ENCODE measurements around the gene MITF.

DNA sequence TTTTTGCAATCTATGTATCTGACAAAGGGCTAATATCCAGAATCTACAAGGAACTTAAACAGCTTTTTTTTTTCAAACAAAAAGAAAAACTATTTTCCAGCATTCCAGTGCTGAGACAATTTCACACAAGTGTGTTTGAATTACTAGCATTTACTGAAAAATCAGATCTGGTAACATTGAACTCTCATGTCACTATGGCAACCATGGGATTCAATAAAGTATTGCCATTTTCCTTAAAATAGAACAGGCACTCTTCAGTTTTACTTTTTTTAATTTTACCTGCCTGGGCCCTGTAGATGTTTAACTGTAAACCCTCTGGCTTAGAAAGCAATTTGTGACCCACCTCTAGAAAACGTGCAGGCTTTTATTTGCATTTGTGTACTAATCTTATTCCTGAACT lies 105.4 kb downstream of the MITF start:
- TF ChIP-seq, protein P1, sequence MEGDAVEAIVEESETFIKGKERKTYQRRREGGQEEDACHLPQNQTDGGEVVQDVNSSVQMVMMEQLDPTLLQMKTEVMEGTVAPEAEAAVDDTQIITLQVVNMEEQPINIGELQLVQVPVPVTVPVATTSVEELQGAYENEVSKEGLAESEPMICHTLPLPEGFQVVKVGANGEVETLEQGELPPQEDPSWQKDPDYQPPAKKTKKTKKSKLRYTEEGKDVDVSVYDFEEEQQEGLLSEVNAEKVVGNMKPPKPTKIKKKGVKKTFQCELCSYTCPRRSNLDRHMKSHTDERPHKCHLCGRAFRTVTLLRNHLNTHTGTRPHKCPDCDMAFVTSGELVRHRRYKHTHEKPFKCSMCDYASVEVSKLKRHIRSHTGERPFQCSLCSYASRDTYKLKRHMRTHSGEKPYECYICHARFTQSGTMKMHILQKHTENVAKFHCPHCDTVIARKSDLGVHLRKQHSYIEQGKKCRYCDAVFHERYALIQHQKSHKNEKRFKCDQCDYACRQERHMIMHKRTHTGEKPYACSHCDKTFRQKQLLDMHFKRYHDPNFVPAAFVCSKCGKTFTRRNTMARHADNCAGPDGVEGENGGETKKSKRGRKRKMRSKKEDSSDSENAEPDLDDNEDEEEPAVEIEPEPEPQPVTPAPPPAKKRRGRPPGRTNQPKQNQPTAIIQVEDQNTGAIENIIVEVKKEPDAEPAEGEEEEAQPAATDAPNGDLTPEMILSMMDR (IDR thresholded peaks at IDR 0.05), result no peak
- TF ChIP-seq POLR2AphosphoS5 (IDR thresholded peaks at IDR 0.05) (no peak), POLR2A (IDR thresholded peaks at IDR 0.05) (no peak)
